ENCODE data around the gene GRK1. TPM values are rescaled to one million over a fixed set of nuclear protein-coding genes. Genes with fewer than 3 reads are reported as not detected.

GRK1 gene
- total RNA-seq, 1 donor from 2014 or later: not detected

DNA sequence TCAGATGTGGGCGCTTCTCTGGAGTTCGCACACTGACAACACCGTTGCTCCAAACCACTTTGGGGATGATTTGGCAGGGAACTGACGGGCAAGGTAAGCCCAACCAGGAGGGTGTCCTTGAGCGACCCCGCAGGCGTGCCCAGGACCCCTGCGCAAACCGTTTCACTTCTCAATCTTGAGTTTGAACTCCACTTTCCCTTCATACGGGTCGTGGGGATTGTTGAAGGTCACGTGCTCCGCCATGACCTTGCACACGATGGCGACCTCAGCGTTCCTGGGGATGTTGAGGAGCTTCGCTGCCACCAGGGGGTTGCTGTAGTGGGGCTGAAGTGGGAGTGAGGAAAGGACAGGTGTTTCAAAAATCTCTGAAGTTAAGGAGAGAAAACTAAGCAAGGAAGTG, 17.8 kb upstream of the GRK1 start:
- H3K4me3 ChIP-seq (ENCODE audit: insufficient read depth, low read depth, low read length): no peak overlapping the region
- no peaks in the 10 kb centered on the region for H3K36me3 ChIP-seq (ENCODE audit: insufficient read depth, low read length)
- Mint-ChIP-seq H3K27ac (ENCODE audit: unreplicated experiment) (no peak overlapping the region), H3K27me3 (ENCODE audit: low read depth, unreplicated experiment) (no peaks in the 10 kb centered on the region), H3K9me3 (ENCODE audit: unreplicated experiment) (no peaks in the 10 kb centered on the region), H3K4me3 (ENCODE audit: unreplicated experiment) (no peak overlapping the region), H3K4me1 (ENCODE audit: low read depth, unreplicated experiment) (peaks cover 5% of the 10 kb centered on the region), H3K36me3 (ENCODE audit: low read depth, unreplicated experiment) (no peaks in the 10 kb centered on the region)
- H3K79me2 ChIP-seq (ENCODE audit: insufficient read depth, low read length): no peaks in the 10 kb centered on the region
- FAIRE-seq (no peak), DNase-seq (ENCODE audit: low read depth) (no peak)
- no peak overlapping the region for H2AFZ ChIP-seq (ENCODE audit: low read depth, low read length)
- H3K27ac ChIP-seq (ENCODE audit: low read depth, low read length): no peak overlapping the region
- H3K4me1 ChIP-seq (ENCODE audit: insufficient read depth, low read length): peaks cover 5% of the 10 kb centered on the region
- H4K20me1 ChIP-seq (ENCODE audit: insufficient read depth, low read length): no peaks in the 10 kb centered on the region
- H3K4me2 ChIP-seq (ENCODE audit: low read length): no peak overlapping the region
- H3K27me3 ChIP-seq (ENCODE audit: insufficient read depth, low read length): no peaks in the 10 kb centered on the region
- TF ChIP-seq EZH2 (IDR thresholded peaks at IDR 0.05; ENCODE audit: insufficient read depth, low read length): no peak
- TF ChIP-seq, protein P1, sequence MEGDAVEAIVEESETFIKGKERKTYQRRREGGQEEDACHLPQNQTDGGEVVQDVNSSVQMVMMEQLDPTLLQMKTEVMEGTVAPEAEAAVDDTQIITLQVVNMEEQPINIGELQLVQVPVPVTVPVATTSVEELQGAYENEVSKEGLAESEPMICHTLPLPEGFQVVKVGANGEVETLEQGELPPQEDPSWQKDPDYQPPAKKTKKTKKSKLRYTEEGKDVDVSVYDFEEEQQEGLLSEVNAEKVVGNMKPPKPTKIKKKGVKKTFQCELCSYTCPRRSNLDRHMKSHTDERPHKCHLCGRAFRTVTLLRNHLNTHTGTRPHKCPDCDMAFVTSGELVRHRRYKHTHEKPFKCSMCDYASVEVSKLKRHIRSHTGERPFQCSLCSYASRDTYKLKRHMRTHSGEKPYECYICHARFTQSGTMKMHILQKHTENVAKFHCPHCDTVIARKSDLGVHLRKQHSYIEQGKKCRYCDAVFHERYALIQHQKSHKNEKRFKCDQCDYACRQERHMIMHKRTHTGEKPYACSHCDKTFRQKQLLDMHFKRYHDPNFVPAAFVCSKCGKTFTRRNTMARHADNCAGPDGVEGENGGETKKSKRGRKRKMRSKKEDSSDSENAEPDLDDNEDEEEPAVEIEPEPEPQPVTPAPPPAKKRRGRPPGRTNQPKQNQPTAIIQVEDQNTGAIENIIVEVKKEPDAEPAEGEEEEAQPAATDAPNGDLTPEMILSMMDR (IDR thresholded peaks at IDR 0.05; ENCODE audit: insufficient read depth, low read depth, low read length): no peak
- no peak overlapping the region for H3K9ac ChIP-seq (ENCODE audit: low read length)
- no peaks in the 10 kb centered on the region for H3K9me3 ChIP-seq (ENCODE audit: insufficient read depth, low read depth, low read length)

DNA sequence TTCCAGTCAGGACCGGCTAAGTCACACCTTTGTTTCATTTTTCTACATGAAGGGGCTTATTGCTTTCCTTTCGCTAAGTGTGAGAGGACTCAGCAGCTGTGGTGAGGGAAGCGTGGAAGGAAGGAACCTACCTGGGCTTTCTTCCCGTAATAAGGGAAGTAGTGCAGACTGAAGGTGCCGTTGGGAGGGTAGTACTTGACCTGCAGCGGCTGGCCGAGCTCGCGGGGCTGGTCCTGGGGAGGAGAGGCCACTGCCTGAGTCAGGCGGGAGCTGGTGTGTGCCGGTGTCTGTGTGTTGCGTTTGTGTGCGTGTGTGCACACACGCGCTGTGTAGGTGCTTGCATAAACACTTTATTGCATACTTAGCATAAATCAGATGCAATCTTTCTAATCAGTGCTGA, 16.7 kb upstream of the GRK1 start:
- H3K9me3 Mint-ChIP-seq (ENCODE audit: unreplicated experiment): no peaks in the 10 kb centered on the region

DNA sequence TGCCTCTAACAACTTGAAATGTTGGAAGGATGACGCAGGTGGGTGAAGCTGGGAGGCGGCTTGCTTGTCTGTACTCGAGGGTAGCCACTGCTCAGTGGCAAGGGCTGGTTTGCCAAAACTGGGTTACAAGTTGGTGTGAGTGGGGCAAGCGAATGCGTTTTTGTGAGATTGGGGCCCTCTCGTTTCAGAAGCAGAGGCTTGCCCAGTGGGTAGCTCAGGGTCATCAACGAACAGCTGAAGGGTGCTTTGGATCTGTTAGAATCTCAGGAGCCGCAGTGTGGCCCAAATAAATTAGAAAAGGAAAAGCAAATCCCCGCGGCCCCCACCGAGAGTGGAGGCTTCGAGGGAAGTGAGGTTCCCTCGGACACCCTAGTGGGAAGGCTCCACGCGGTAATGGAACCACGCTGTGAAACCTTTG, 16.3 kb upstream of the GRK1 start:
- Histone ChIP-seq H3K4me2 (ENCODE audit: low read length) (no peak overlapping the region), H3K9me3 (ENCODE audit: insufficient read depth, low read depth, low read length) (no peaks in the 10 kb centered on the region), H3K79me2 (ENCODE audit: insufficient read depth, low read length) (no peaks in the 10 kb centered on the region), H3K4me1 (ENCODE audit: insufficient read depth, low read length) (peaks cover 5% of the 10 kb centered on the region), H2AFZ (ENCODE audit: low read depth, low read length) (no peak overlapping the region), H3K27me3 (ENCODE audit: insufficient read depth, low read length) (no peaks in the 10 kb centered on the region), H4K20me1 (ENCODE audit: insufficient read depth, low read length) (no peaks in the 10 kb centered on the region), H3K36me3 (ENCODE audit: insufficient read depth, low read length) (no peaks in the 10 kb centered on the region), H3K4me3 (ENCODE audit: insufficient read depth, low read depth, low read length) (no peak overlapping the region), H3K27ac (ENCODE audit: low read depth, low read length) (no peak overlapping the region), H3K9ac (ENCODE audit: low read length) (no peak overlapping the region)
- DNase-seq (ENCODE audit: low read depth) (no peak), FAIRE-seq (no peak)
- Mint-ChIP-seq H3K27me3 (ENCODE audit: low read depth, unreplicated experiment) (no peaks in the 10 kb centered on the region), H3K36me3 (ENCODE audit: low read depth, unreplicated experiment) (peaks cover 2% of the 10 kb centered on the region), H3K9me3 (ENCODE audit: unreplicated experiment) (no peaks in the 10 kb centered on the region), H3K4me3 (ENCODE audit: unreplicated experiment) (no peak overlapping the region), H3K4me1 (ENCODE audit: low read depth, unreplicated experiment) (peaks cover 6% of the 10 kb centered on the region), H3K27ac (ENCODE audit: unreplicated experiment) (no peak overlapping the region)
- no peak for TF ChIP-seq EZH2 (IDR thresholded peaks at IDR 0.05; ENCODE audit: insufficient read depth, low read length)
- TF ChIP-seq, protein P1 (IDR thresholded peaks at IDR 0.05; ENCODE audit: insufficient read depth, low read depth, low read length): no peak

More for the DNA sequence above, 16.7 kb upstream of the GRK1 start:
- Mint-ChIP-seq H3K36me3 (ENCODE audit: low read depth, unreplicated experiment) (no peaks in the 10 kb centered on the region), H3K27me3 (ENCODE audit: low read depth, unreplicated experiment) (no peaks in the 10 kb centered on the region), H3K27ac (ENCODE audit: unreplicated experiment) (no peak overlapping the region), H3K4me3 (ENCODE audit: unreplicated experiment) (no peak overlapping the region), H3K4me1 (ENCODE audit: low read depth, unreplicated experiment) (peaks cover 6% of the 10 kb centered on the region)
- H3K36me3 ChIP-seq (ENCODE audit: insufficient read depth, low read length): no peaks in the 10 kb centered on the region
- no peak overlapping the region for H3K27ac ChIP-seq (ENCODE audit: low read depth, low read length)
- TF ChIP-seq EZH2 (IDR thresholded peaks at IDR 0.05; ENCODE audit: insufficient read depth, low read length): no peak
- TF ChIP-seq, protein P1 (IDR thresholded peaks at IDR 0.05; ENCODE audit: insufficient read depth, low read depth, low read length): no peak
- DNase-seq (ENCODE audit: low read depth) (no peak), FAIRE-seq (no peak)
- H3K79me2 ChIP-seq (ENCODE audit: insufficient read depth, low read length): no peaks in the 10 kb centered on the region
- H4K20me1 ChIP-seq (ENCODE audit: insufficient read depth, low read length): no peaks in the 10 kb centered on the region
- H3K4me3 ChIP-seq (ENCODE audit: insufficient read depth, low read depth, low read length): no peak overlapping the region
- no peaks in the 10 kb centered on the region for H3K9me3 ChIP-seq (ENCODE audit: insufficient read depth, low read depth, low read length)
- no peak overlapping the region for H2AFZ ChIP-seq (ENCODE audit: low read depth, low read length)
- no peak overlapping the region for H3K4me2 ChIP-seq (ENCODE audit: low read length)
- H3K4me1 ChIP-seq (ENCODE audit: insufficient read depth, low read length): peaks cover 5% of the 10 kb centered on the region
- H3K27me3 ChIP-seq (ENCODE audit: insufficient read depth, low read length): no peaks in the 10 kb centered on the region
- H3K9ac ChIP-seq (ENCODE audit: low read length): no peak overlapping the region
